GM04503 (cell line): ENCODE data around the gene COL9A3.
A peak's percentile ranks its signal among the peaks of the same experiment; 100 is the strongest.

Source experiments
- DNase-seq: peaks from one replicate; pipeline ENCODE4 v3.0.0-alpha.2; 2012; ENCODE audit warnings: low read depth

COL9A3 gene

DNA sequence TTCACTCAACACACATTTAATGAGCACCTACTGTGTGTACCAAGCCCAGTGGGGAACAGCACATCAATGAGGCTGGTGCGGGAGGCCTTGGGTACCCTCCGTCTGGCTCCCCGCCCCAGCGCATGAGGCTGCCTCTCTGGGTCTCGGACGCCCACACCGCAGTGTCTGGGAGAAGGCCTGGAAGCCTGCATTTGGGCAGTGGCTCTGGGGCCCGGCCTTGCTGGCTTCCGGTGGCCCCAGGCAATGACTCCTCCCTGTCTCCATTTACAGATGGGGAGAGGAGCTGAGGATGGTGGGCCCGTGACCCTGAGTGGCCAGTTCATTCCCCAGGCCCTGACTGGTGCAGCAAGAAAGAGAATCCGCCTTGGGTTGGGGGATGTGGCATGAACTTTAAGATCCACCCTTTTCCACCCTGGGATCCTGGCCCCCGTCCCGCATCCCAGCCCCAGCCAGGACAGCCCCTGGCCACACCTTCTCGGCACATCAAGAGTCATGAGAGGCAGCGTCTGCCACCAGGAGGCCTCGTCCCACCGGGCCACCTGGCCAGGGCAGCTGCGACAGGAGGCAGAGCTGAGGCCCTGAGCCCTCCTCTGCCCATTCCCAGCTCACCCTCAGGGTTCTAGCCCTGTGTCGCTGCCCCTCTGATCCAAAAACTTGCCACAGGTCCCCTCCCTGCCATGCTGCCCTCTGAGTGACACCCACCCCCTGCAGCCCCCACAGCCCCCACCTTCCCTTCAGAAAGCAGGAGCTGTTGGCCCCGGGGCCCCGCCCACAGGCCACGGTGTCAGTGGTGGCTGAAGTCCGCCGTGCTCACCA lies 38.0 kb upstream of the COL9A3 start:
- DNase-seq = no peak

DNA sequence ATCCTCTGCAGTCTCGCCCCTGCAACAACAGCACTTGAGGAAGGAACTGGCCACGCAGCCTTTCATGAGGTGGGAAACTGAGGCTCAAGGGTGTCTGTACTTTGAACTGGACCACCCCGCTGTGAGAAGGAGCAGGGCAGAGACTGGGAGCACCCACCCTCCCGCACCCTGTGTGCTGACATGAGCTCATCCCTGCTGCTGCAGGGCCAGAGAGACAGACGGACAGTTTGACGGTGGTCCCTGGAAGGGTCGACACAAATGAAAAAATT lies 37.5 kb upstream of the COL9A3 start:
- no peak for DNase-seq

- DNase-seq = no peak
Measured at GRCh38 chr20:62780204-62780603, 36.6 kb upstream of the COL9A3 start.

DNA sequence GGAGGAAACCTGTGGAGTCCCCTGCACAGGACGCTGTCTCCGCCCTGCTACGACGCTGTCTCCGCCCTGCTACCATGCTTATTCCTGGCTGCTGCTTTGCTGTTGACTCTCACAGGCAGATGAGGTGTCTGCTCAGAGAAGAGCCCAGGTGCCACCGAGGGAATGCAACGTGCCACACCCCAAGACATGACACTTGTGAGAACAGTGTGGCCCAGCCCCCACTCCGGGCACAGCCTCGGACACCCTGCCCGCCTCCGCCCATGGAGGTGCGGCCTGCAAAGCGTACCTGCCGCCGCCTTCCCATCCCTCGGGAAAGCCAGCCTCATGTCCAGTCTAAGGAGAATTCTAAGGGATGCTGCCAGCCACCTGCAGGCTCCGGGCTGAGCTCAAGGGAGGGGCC lies 36.2 kb upstream of the COL9A3 start:
- no peak for DNase-seq

DNA sequence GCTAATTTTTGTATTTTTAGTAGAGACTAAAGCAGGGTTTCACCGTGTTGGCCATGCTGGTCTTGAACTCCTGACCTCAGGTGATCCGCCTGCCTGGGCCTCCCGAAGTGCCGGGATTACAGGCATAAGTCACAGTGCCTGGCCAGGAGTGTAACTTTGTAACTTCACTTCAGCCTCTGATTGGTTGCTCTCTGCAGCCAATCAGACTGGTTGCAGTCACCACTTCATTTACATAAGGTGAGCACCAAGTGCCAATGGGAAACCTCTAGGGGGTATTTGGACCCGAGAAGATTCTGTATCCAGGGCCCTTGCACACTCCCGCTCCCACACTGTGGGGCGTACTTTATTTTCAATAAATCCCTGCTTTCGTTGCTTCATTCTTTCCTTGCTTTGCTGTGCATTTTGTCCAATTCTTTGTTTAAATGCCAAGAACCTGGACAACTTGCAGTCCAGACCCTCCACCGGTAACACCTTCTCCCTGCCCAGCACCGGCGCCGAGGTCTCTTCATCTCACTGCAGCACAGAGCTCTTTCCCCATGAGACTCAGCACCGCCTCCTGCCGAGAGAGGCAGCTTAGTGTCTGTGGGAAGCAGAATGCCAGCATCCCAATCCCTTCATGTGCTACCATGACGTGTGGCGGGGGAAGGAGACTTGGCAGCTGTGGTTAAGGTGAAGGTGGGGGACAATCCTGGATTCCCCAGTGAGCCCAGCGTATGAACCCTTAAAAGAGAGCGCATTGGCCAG lies 34.5 kb upstream of the COL9A3 start:
- no peak for DNase-seq

GRCh38 chr20:62782893-62783278 lies 34.0 kb upstream of the COL9A3 start:
- no peak for DNase-seq

GRCh38 chr20:62784497-62784896 lies 32.4 kb upstream of the COL9A3 start:
- DNase-seq = no peak

DNA sequence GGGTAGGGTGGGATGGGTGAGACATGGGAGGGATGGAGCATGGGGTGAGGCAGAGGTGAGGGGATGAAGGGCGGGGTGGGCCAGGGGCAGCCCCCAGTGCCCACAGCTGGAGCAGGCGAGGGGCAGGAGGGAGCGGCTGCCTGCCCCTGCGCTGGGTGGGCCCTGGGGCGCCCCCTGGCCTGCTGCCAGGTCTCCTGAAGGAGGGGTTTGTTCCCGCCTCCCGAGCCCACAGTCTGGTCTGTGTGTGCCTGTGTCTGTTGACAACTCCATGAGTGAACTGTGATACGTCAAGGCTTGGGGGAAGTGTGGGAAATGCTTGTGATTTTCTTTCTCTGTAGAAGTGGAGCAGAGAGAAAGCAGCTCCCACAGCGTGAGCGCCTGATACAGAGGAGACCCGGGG lies 31.5 kb upstream of the COL9A3 start:
- no peak for DNase-seq

- no peak for DNase-seq
Measured at GRCh38 chr20:62786157-62786556, 30.7 kb upstream of the COL9A3 start.

DNA sequence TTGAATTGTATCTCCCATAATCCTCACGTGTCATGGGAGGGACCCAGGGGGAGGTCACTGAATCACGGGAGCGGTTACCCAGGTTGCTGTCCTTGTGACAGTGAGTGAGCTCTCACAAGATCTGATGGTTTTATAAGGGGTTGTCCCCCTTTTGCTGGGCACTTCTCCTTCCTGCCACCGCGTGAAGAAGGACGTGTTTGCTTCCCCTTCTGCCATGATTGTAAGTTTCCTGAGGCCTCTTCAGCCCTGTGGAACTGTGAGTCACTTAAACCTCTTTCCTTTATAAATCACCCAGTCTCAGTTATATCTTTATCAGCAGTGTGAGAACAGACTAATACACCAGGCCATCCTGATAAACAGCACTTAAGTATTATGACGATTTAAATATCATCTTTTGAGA lies 29.5 kb upstream of the COL9A3 start:
- DNase-seq = no peak

DNA sequence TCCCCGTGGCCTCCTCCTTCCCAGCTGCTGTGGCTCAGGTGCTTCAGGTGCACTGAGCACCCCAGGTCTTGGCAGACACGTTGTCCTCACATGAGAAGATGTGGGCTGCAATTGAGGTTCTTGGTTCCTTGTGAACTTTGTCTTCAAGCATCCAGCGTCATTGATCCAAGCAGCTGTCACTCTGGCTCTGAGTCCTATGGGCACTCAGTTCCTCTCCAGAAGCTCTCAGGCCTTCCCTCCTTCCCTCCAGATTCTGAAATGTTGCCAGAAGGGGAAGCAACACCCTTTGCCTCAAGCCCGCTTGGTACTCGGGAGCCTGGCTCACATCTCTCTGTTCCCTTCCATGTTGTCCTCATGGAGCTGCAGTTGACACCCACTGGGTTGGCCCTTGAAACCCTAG lies 29.0 kb upstream of the COL9A3 start:
- DNase-seq = no peak

DNA sequence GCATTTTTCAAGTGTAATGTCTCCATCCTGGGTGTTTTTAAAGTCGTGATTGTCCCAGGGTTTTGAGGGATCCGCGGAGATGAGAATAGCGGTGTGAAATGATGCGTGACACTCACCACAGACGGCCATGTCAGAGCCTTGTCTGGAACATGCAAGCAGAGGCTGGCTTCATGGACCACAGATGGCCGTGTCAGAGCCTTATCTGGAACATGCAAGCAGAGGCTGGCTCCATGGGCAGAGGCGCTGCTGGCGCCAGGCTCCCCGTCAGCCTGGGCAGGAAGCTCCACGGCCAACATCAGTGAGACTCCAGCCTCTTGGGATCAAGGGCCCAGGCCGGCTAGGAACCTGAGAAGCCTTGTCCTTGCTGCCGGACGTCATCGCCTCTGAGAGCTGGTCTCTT lies 28.2 kb upstream of the COL9A3 start:
- DNase-seq = no peak

DNA sequence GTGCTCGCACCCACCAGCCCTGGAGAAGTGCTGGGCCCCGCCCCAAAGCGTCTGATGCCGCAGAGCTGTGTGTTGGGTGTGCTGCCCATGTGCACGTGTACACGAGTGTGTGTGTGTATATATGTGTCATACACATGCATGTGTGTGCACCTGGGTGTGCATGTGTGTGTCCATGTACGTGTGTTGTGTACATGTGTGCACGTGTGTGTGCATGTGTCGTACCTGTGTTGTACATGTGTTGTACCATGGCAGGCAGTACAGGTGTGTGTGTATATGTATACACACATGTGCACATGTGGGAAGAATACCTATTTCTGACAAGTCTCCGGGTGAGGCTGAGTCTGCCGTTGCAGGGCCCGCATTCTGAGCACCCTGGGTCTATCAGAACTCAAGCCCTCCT lies 26.8 kb upstream of the COL9A3 start:
- no peak for DNase-seq

GRCh38 chr20:62791301-62792181 lies 25.3 kb upstream of the COL9A3 start:
- DNase-seq = no peak

GRCh38 chr20:62792182-62792939 lies 24.5 kb upstream of the COL9A3 start:
- DNase-seq = no peak

- DNase-seq = no peak
Measured at GRCh38 chr20:62792940-62793756, 23.7 kb upstream of the COL9A3 start.

DNA sequence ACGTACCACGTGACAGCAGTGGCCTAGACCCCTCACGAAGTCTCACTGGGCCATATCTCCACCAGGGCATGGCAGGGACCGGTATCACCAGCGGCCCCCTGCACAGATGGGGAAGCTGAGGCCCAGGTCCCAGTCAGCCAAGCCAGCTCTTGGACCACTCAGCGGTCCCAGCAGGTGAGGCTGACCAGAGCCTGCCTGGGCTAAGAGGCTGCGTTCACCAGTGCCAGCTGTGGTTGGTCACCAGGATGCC lies 23.2 kb upstream of the COL9A3 start:
- DNase-seq = no peak

DNA sequence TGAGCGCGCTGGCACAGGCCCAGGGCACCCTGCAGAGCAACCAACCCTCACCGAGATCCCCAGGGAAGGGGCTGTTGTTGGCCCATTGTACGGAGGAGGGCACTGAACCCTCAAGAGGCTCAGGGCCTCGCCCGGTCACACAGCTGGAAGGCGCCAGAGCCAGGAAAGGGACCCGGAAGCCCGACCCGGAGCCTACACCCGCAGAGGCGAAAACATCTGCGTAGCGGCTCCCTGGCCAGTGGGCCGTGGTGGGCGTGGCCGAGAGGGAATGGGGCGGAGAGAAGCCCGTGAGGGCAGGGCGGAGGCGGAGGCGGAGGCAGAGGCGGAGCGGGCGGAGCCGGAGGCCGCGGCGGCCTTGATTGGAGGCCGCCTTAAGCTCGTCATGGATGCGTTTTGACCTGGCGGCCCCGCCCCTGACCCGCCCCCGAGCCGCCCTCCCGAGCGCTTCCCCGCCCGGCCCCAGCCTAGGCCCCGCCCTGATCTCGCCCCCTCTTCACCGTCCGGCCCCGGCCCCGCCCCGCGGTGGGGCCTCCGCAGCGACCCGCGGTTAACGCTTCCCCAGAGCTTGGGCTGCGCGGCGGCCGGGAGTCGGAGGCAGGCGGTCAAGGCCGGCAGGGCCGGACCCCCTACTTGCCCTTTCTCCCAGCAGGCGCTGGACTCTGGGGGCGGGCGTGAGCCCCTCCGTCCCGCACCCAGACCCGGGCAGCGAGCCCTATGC lies 22.7 kb upstream of the COL9A3 start:
- peak; percentile 55 for DNase-seq

- no peak for DNase-seq
Measured at GRCh38 chr20:62795023-62795761, 21.7 kb upstream of the COL9A3 start.
